Keratinocyte (primary cell): ENCODE measurements around the gene ARHGAP18. TPM values are rescaled to one million over a fixed set of nuclear protein-coding genes. Genes with fewer than 3 reads are reported as not detected.

Source experiments
- DNase-seq: peaks from one replicate; pipeline ENCODE4 v3.0.0-alpha.2; 2011; ENCODE audit warnings: low read depth, missing footprints, low spot score
- FAIRE-seq: peaks from 2 replicates; lab custom pipeline; 2011; peaks lifted over from hg19 to GRCh38; lab: Jason Lieb, UNC
- H2AFZ ChIP-seq: 2 replicates; pipeline ENCODE4 v1.6.0; 2012; ENCODE audit warnings: low read length, control low read depth, inconsistent platforms; ENCODE audit not compliant: control insufficient read depth
- H3K27ac ChIP-seq: 2 replicates; pipeline ENCODE4 v1.5.1; 2011; ENCODE audit warnings: low read length; ENCODE audit not compliant: control insufficient read depth, insufficient read depth
- H3K27me3 ChIP-seq: 3 replicates; pipeline ENCODE4 v1.6.0; 2011; ENCODE audit warnings: low read length; ENCODE audit not compliant: control insufficient read depth, insufficient read depth; ENCODE audit errors: extremely low read depth
- H3K36me3 ChIP-seq, 2 experiments: 2 replicates in 1 of 2; 3 replicates in 1 of 2; pipeline ENCODE4 v1.5.1; 2011; ENCODE audit warnings: low read length in 2 of 2, mild to moderate bottlenecking in 1 of 2; ENCODE audit not compliant: control insufficient read depth in 2 of 2, insufficient read depth in 2 of 2; ENCODE audit errors: extremely low read depth in 1 of 2
- H3K4me1 ChIP-seq: 3 replicates; pipeline ENCODE4 v1.5.1; 2011; ENCODE audit warnings: low read length; ENCODE audit not compliant: control insufficient read depth, insufficient read depth; ENCODE audit errors: extremely low read depth
- H3K4me2 ChIP-seq: 3 replicates; pipeline ENCODE4 v1.6.0; 2011; ENCODE audit warnings: low read depth, low read length; ENCODE audit not compliant: control insufficient read depth, insufficient read depth; ENCODE audit errors: extremely low read depth
- H3K4me3 ChIP-seq, 3 experiments: fragments of 200-600 bp in 1 of 3; sonication (generic) in 1 of 3; 2 replicates in 2 of 3; 3 replicates in 1 of 3; pipeline ENCODE4 v1.5.1; 2011 to 2016; ENCODE audit warnings: low read length in 3 of 3, mild to moderate bottlenecking in 3 of 3, control low read depth in 2 of 3, inconsistent platforms in 1 of 3, low read depth in 1 of 3, mixed read lengths in 1 of 3, mixed run types in 1 of 3, moderate library complexity in 1 of 3; ENCODE audit not compliant: control insufficient read depth in 2 of 3, insufficient read depth in 2 of 3; ENCODE audit errors: extremely low read depth in 1 of 3
- H3K79me2 ChIP-seq: 2 replicates; pipeline ENCODE4 v1.6.0; 2012; ENCODE audit warnings: low read length; ENCODE audit not compliant: control insufficient read depth, insufficient read depth
- H3K9ac ChIP-seq: 3 replicates; pipeline ENCODE4 v1.6.0; 2011; ENCODE audit warnings: low read length; ENCODE audit not compliant: control insufficient read depth, insufficient read depth; ENCODE audit errors: extremely low read depth
- H3K9me1 ChIP-seq: 3 replicates; pipeline ENCODE4 v1.6.0; 2011; ENCODE audit warnings: low read length; ENCODE audit not compliant: control insufficient read depth, insufficient read depth; ENCODE audit errors: extremely low read depth
- H3K9me3 ChIP-seq: 2 replicates; pipeline ENCODE4 v1.5.1; 2012; ENCODE audit warnings: low read depth, low read length; ENCODE audit not compliant: control insufficient read depth
- H4K20me1 ChIP-seq: 3 replicates; pipeline ENCODE4 v1.6.0; 2011; ENCODE audit warnings: low read length; ENCODE audit not compliant: control insufficient read depth, insufficient read depth; ENCODE audit errors: extremely low read depth
- CTCF ChIP-seq, 3 experiments: IDR thresholded peaks in 1 of 3; conservative IDR thresholded peaks in 1 of 3; optimal IDR thresholded peaks in 1 of 3; 2 replicates in 2 of 3; 3 replicates in 1 of 3; pipeline versions ENCODE3 to v1.5.1; 2011; ENCODE audit warnings: low read length in 3 of 3, mild to moderate bottlenecking in 3 of 3, moderate library complexity in 2 of 3, control low read depth in 1 of 3, inconsistent platforms in 1 of 3; ENCODE audit not compliant: insufficient read depth in 2 of 3; ENCODE audit errors: extremely low read depth in 1 of 3
- EZH2 ChIP-seq: IDR thresholded peaks from one replicate; pipeline ENCODE4 v1.6.1; 2012; ENCODE audit warnings: inconsistent platforms, mild to moderate bottlenecking, low read length, moderate library complexity
- dilution Hi-C: fragments of 300-500 bp; cut with MboI; formaldehyde crosslinking; loops from one replicate; pipeline ENCODE4 v1.7.0; 2020; ENCODE audit warnings: low sequenced_read_pairs; ENCODE audit not compliant: extremely low pct_ligation_motif_present
- polyA plus RNA-seq, 5 experiments: library from polyadenylated mRNA; depleted of rRNA in 3 of 5; stranded (reverse) in 3 of 5; stranded (forward) in 1 of 5; unstranded in 1 of 5; fragments of >200 nt; gene quantifications; 1 replicate in 1 of 5; 2 replicates in 3 of 5; 3 replicates in 1 of 5; pipeline versions ENCODE4 v1.2.1 to v1.2.3, GENCODE V29; 2011 to 2012; ENCODE audit warnings: missing spikeins in 2 of 5, low read depth in 1 of 5, low replicate concordance in 1 of 5

The ARHGAP18 gene
- polyA plus RNA-seq, 1 donor (not counting 4 experiments of a cell fraction or from before 2014, with no cell fraction given): 17.7 TPM

GRCh38 chr6:129633529-129633928 is 76.4 kb downstream of the ARHGAP18 start:
- Histone ChIP-seq H3K27me3 (no peaks in the 10 kb centered on the region), H3K4me3 (no peak overlapping the region), H3K27ac (no peak overlapping the region), H3K36me3 (peaks cover 4 to 15% of the 10 kb centered on the region in 2 experiments), H3K4me1 (no peaks in the 10 kb centered on the region), H2AFZ (no peak overlapping the region), H3K9me3 (no peaks in the 10 kb centered on the region), H3K9me1 (peaks cover 2% of the 10 kb centered on the region), H4K20me1 (no peaks in the 10 kb centered on the region), H3K9ac (no peak overlapping the region), H3K4me2 (no peak overlapping the region), H3K79me2 (no peaks in the 10 kb centered on the region)
- FAIRE-seq (no peak), DNase-seq (no peak)
- TF ChIP-seq CTCF (optimal IDR thresholded peaks at IDR 0.05 in 1 of 3, IDR thresholded peaks at IDR 0.05 in 1 of 3, conservative IDR thresholded peaks at IDR 0.05 in 1 of 3; ENCODE audit: extremely low read depth in 1 of 3, insufficient read depth in 2 of 3, low read length in 3 of 3): no peak
- no peak for TF ChIP-seq EZH2
- dilution Hi-C loops: no loop called here

DNA sequence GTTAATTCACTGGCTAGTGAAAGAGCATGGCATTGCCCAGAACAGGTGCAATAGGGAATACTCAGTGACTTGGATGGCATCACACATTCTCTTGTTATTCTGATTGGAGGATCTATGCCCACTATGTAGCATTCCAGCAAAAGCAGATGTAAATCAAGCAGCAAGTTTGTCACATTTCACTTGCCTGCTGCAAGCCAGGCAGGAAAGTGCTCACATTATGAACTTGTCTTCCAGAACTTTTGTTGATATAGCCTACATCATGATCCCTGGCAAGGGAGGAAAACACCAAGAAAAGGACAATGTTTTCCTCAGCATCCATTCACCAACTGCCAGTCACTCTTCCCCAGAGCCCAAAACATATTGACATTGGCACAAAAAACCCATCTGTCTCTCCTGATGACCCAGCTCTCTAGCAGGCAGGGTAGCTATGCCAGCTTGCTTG is 77.8 kb downstream of the ARHGAP18 start:
- Histone ChIP-seq H3K9me1 (peaks cover 2% of the 10 kb centered on the region), H3K36me3 (peaks cover 4 to 8% of the 10 kb centered on the region in 2 experiments), H3K79me2 (no peaks in the 10 kb centered on the region), H3K9me3 (no peaks in the 10 kb centered on the region), H4K20me1 (no peaks in the 10 kb centered on the region), H2AFZ (no peak overlapping the region), H3K4me3 (no peak overlapping the region), H3K4me2 (no peak overlapping the region), H3K9ac (no peak overlapping the region), H3K4me1 (no peaks in the 10 kb centered on the region), H3K27me3 (no peaks in the 10 kb centered on the region), H3K27ac (no peak overlapping the region)
- DNase-seq: no peak
- no peak for FAIRE-seq
- dilution Hi-C loops: no loop called here
- TF ChIP-seq CTCF (optimal IDR thresholded peaks at IDR 0.05 in 1 of 3, IDR thresholded peaks at IDR 0.05 in 1 of 3, conservative IDR thresholded peaks at IDR 0.05 in 1 of 3; ENCODE audit: extremely low read depth in 1 of 3, insufficient read depth in 2 of 3, low read length in 3 of 3) (no peak), EZH2 (no peak)
